MM.1S (cell line): Measurements from ENCODE around the gene ZNF552.

ENCODE experiments used
- DNase-seq: peaks from one replicate; pipeline ENCODE4 v3.0.0-alpha.2; 2015
- H2AFZ ChIP-seq: fragments of 300-600 bp; sonication (generic); 2 replicates; pipeline ENCODE4 v1.6.0; 2016; ENCODE audit warnings: antibody characterized with exemption, low read length
- H3F3A ChIP-seq: fragments of 300-600 bp; sonication (generic); 2 replicates; pipeline ENCODE4 v1.6.1; 2016; ENCODE audit warnings: mild to moderate bottlenecking, antibody characterized with exemption, low read length, moderate library complexity, mixed read lengths; ENCODE audit not compliant: insufficient read depth
- H3K27ac ChIP-seq: fragments of 300-600 bp; sonication (generic); 2 replicates; pipeline ENCODE4 v1.5.1; 2016; ENCODE audit warnings: mild to moderate bottlenecking, low read length
- H3K27me3 ChIP-seq: fragments of 300-600 bp; sonication (generic); replicated peaks from 2 replicates; pipeline ENCODE4 v1.6.0; 2016; ENCODE audit warnings: low read length; ENCODE audit not compliant: insufficient read depth
- H3K36me3 ChIP-seq: fragments of 300-600 bp; sonication (generic); replicated peaks from 2 replicates; pipeline ENCODE4 v1.6.1; 2016; ENCODE audit warnings: mild to moderate bottlenecking, low read length, mixed read lengths; ENCODE audit not compliant: insufficient read depth
- H3K4me1 ChIP-seq: fragments of 300-600 bp; sonication (generic); 2 replicates; pipeline ENCODE4 v1.6.1; 2016; ENCODE audit warnings: low read length, mixed read lengths
- H3K4me2 ChIP-seq: fragments of 300-600 bp; sonication (generic); 2 replicates; pipeline ENCODE4 v1.6.0; 2016; ENCODE audit warnings: low read depth, low read length
- H3K4me3 ChIP-seq: fragments of 300-600 bp; sonication (generic); 2 replicates; pipeline ENCODE4 v1.5.1; 2016; ENCODE audit warnings: low read length, mixed read lengths
- H3K79me2 ChIP-seq: fragments of 300-600 bp; sonication (generic); 2 replicates; pipeline ENCODE4 v1.6.1; 2016; ENCODE audit warnings: mixed run types, low read length, mixed read lengths
- H3K9ac ChIP-seq: fragments of 300-600 bp; sonication (generic); 2 replicates; pipeline ENCODE4 v1.6.1; 2016; ENCODE audit warnings: low read length, mixed read lengths
- H3K9me2 ChIP-seq: fragments of 300-600 bp; sonication (generic); replicated peaks from 2 replicates; pipeline ENCODE4 v1.6.1; 2016; ENCODE audit warnings: mild to moderate bottlenecking, low read length, mixed read lengths; ENCODE audit not compliant: insufficient read depth
- H3K9me3 ChIP-seq: fragments of 300-600 bp; sonication (generic); replicated peaks from 2 replicates; pipeline ENCODE4 v1.6.1; 2016; ENCODE audit warnings: mild to moderate bottlenecking, low read length, mixed read lengths; ENCODE audit not compliant: insufficient read depth
- H4K20me1 ChIP-seq: fragments of 300-600 bp; sonication (generic); 2 replicates; pipeline ENCODE4 v1.6.1; 2016; ENCODE audit warnings: mild to moderate bottlenecking, low read length, moderate library complexity, mixed read lengths; ENCODE audit not compliant: insufficient read depth
- CTCF ChIP-seq: fragments of 300-600 bp; sonication (generic); IDR thresholded peaks from 2 replicates; pipeline ENCODE4 v1.5.1; 2016; ENCODE audit warnings: antibody characterized with exemption, low read length, mixed read lengths
- EZH2 ChIP-seq: fragments of 300-600 bp; sonication (generic); optimal IDR thresholded peaks from 2 replicates; pipeline ENCODE3; 2017; ENCODE audit warnings: low read depth, mild to moderate bottlenecking, antibody characterized with exemption, low read length, mixed read lengths
- EZH2phosphoT487 ChIP-seq: fragments of 300-600 bp; sonication (generic); IDR thresholded peaks from 2 replicates; pipeline ENCODE4 v1.6.1; 2018; ENCODE audit warnings: antibody characterized with exemption, low read length

ZNF552 gene

GRCh38 chr19:57773488-57773887, 41.2 kb downstream of the ZNF552 start:
- H3K4me2 ChIP-seq = no peak overlapping the region
- no peaks in the 10 kb centered on the region for H4K20me1 ChIP-seq
- no peak overlapping the region for H3K27ac ChIP-seq
- no peak overlapping the region for H3K9ac ChIP-seq
- no peak overlapping the region for H3K4me3 ChIP-seq
- no peak for DNase-seq
- no peaks in the 10 kb centered on the region for H3K27me3 ChIP-seq
- 0 out of 2 replicates have a peak, but pooled peaks cover 3% of the 10 kb centered on the region for H3K4me1 ChIP-seq
- H3K36me3 ChIP-seq = peaks cover 31% of the 10 kb centered on the region
- TF ChIP-seq EZH2phosphoT487 = no peak
- no peak for TF ChIP-seq CTCF
- TF ChIP-seq EZH2 = no peak
- peaks cover 71% of the 10 kb centered on the region for H3K79me2 ChIP-seq
- no peaks in the 10 kb centered on the region for H3K9me2 ChIP-seq
- H3F3A ChIP-seq = peaks cover 5% of the 10 kb centered on the region; the same call in 1 of the 2 replicates
- no peak overlapping the region for H2AFZ ChIP-seq
- H3K9me3 ChIP-seq = no peaks in the 10 kb centered on the region; the same call in 1 of the 2 replicates

- Histone ChIP-seq H3K4me1 (0 out of 2 replicates have a peak, but pooled peaks cover 3% of the 10 kb centered on the region), H3K36me3 (peaks cover 17% of the 10 kb centered on the region), H3F3A (peaks cover 5% of the 10 kb centered on the region; the same call in 1 of the 2 replicates), H3K4me2 (no peak overlapping the region), H4K20me1 (no peaks in the 10 kb centered on the region), H3K79me2 (peaks cover 57% of the 10 kb centered on the region), H3K9me2 (no peaks in the 10 kb centered on the region), H2AFZ (no peak overlapping the region), H3K9me3 (no peaks in the 10 kb centered on the region; the same call in 1 of the 2 replicates), H3K27ac (no peak overlapping the region), H3K9ac (no peak overlapping the region), H3K4me3 (no peak overlapping the region), H3K27me3 (no peaks in the 10 kb centered on the region)
- TF ChIP-seq CTCF = no peak
- no peak for TF ChIP-seq EZH2
- no peak for TF ChIP-seq EZH2phosphoT487
- no peak for DNase-seq
These were observed 43.3 kb downstream of the ZNF552 start for GRCh38 chr19:57771417-57771816.

DNA sequence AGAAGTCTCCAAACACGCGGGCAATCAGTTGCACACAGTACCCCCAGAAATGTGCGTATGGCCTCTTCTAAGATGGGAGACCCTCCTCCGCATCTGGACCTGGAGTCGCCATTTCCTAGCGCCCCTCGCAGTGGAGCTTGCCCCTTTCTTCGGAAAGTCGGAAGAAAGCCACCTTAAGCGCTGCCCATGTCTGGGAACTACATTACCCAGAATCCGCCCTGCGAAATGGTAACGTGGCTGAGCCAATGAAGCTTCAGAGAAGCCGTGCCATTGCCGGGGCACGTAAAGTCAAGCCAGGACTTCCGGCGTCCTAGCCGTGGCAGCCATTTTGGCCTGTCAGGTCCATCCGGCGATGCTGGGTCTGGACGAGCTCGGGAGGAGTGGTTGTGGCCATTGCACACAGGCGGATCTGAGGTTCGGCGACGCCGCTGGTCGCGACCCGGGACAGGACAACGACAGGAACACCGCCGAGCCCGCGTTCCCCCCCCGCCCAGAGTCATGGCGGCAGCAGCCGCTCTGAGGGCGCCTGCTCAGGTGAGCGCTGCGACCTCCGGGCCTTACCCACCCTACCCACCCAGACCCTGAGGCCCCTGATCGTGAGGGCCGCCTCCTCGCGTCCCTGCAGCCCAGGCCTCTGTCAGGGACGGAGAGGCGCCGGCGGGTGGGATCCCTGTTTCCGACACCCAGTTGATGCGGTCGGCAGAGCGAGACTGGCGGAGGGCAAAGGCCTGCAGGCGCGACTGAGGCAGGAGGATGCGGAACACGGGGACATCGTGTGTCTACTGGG, 45.2 kb downstream of the ZNF552 start, which contains the start of gene ZNF586:
TSS of gene ZNF586 (plus strand) at position 332 of the 787 bp plus-strand sequence. CDS start at position 499, 167 bp downstream.
- Histone ChIP-seq H3F3A (peaks cover 2% of the 10 kb centered on the region; the same call in 1 of the 2 replicates), H3K4me3 (peak within 1 kb of the TSS; percentile 67), H2AFZ (peak within 1 kb of the TSS; percentile 63), H3K9ac (peak within 1 kb of the TSS; percentile 6; the same call in 1 of the 2 replicates), H3K9me3 (no peaks in the 10 kb centered on the region; the same call in 1 of the 2 replicates), H3K4me2 (peak within 1 kb of the TSS; percentile 53; the same call in 1 of the 2 replicates), H3K27ac (no peak within 1 kb of the TSS), H4K20me1 (no peaks in the 10 kb centered on the region), H3K79me2 (peaks cover 41% of the 10 kb centered on the region), H3K36me3 (peaks cover 14% of the 10 kb centered on the region), H3K27me3 (no peaks in the 10 kb centered on the region), H3K4me1 (0 out of 2 replicates have a peak, but pooled peaks cover under 1% of the 10 kb centered on the region), H3K9me2 (no peaks in the 10 kb centered on the region)
- TF ChIP-seq EZH2phosphoT487 (no peak), EZH2 (no peak), CTCF (no peak)
- DNase-seq = peak; percentile 96
